ENCODE results near the gene PCDH10. TPM values are rescaled to one million over a fixed set of nuclear protein-coding genes. Genes with fewer than 3 reads are reported as not detected.

PCDH10 gene
- total RNA-seq, 1 donor from 2014 or later: 10.8 TPM

DNA sequence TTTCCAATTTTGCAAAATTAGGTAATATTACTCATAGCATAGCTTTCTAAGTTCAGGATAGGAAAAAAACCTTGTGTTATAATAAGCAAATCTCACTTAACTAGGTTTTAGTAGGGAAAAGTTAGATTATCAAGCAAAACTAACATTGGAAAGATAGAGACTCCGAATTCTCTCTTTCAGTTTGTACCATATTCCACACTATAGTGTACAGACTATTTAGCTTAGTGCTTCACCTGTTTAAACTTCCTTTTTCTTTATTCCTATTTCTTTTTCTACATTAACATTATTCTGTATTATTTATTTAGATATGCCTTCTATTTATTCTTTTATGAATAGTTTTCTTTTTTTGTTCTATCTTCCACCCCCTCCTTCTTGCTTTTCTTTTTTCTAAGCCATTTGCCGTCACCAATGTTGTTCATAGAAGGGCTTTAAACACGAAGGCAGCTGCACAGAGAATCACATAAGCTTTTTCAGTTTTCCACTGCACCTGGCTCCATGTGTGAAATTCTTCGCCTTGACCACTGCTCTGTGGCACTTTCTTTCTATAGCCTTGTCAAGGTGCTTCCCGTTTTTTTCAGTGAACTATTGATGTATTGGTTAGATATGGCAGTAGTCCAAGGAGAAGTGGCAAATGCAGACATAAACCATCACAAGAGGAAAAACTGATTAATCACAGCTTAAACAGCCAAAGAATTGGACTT is 8.5 kb downstream of the PCDH10 start:
- Mint-ChIP-seq H3K36me3 (ENCODE audit: low read depth, unreplicated experiment) (peaks cover 5% of the 10 kb centered on the region), H3K4me1 (ENCODE audit: unreplicated experiment) (peaks cover 5% of the 10 kb centered on the region), H3K9me3 (ENCODE audit: unreplicated experiment) (no peaks in the 10 kb centered on the region), H3K4me3 (ENCODE audit: unreplicated experiment) (no peak overlapping the region), H3K27ac (ENCODE audit: unreplicated experiment) (no peak overlapping the region), H3K27me3 (ENCODE audit: unreplicated experiment) (peaks cover 5% of the 10 kb centered on the region)
- no peak for DNase-seq (ENCODE audit: low spot score)
- TF ChIP-seq, protein P1, sequence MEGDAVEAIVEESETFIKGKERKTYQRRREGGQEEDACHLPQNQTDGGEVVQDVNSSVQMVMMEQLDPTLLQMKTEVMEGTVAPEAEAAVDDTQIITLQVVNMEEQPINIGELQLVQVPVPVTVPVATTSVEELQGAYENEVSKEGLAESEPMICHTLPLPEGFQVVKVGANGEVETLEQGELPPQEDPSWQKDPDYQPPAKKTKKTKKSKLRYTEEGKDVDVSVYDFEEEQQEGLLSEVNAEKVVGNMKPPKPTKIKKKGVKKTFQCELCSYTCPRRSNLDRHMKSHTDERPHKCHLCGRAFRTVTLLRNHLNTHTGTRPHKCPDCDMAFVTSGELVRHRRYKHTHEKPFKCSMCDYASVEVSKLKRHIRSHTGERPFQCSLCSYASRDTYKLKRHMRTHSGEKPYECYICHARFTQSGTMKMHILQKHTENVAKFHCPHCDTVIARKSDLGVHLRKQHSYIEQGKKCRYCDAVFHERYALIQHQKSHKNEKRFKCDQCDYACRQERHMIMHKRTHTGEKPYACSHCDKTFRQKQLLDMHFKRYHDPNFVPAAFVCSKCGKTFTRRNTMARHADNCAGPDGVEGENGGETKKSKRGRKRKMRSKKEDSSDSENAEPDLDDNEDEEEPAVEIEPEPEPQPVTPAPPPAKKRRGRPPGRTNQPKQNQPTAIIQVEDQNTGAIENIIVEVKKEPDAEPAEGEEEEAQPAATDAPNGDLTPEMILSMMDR (IDR thresholded peaks at IDR 0.05; ENCODE audit: unreplicated experiment): no peak

DNA sequence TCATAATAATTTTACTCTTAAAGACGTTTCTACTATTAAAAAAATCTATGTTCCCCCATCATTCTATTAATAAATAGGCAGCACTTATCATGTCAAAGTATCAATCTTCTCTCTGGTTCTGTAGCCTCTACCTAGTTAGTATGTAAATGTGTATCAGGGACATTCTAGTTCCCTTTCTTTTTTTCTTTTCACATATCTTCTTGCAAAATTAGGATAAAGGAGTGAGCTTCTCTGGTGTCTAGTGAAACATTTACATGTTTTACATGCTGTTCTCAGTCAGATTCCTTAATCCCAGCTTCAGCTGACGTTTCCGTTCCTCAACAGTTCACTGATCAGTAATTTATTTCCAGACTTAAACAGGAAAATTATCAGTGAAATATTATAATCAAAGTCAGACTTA is 11.8 kb downstream of the PCDH10 start:
- no peaks in the 10 kb centered on the region for H3K36me3 Mint-ChIP-seq (ENCODE audit: low read depth, unreplicated experiment)
- H3K9me3 Mint-ChIP-seq (ENCODE audit: unreplicated experiment): no peaks in the 10 kb centered on the region
- no peak overlapping the region for H3K27ac Mint-ChIP-seq (ENCODE audit: unreplicated experiment)
- H3K4me3 Mint-ChIP-seq (ENCODE audit: unreplicated experiment): no peak overlapping the region
- TF ChIP-seq, protein P1 (IDR thresholded peaks at IDR 0.05; ENCODE audit: unreplicated experiment): no peak
- H3K27me3 Mint-ChIP-seq (ENCODE audit: unreplicated experiment): no peaks in the 10 kb centered on the region
- no peak for DNase-seq (ENCODE audit: low spot score)
- no peaks in the 10 kb centered on the region for H3K4me1 Mint-ChIP-seq (ENCODE audit: unreplicated experiment)

DNA sequence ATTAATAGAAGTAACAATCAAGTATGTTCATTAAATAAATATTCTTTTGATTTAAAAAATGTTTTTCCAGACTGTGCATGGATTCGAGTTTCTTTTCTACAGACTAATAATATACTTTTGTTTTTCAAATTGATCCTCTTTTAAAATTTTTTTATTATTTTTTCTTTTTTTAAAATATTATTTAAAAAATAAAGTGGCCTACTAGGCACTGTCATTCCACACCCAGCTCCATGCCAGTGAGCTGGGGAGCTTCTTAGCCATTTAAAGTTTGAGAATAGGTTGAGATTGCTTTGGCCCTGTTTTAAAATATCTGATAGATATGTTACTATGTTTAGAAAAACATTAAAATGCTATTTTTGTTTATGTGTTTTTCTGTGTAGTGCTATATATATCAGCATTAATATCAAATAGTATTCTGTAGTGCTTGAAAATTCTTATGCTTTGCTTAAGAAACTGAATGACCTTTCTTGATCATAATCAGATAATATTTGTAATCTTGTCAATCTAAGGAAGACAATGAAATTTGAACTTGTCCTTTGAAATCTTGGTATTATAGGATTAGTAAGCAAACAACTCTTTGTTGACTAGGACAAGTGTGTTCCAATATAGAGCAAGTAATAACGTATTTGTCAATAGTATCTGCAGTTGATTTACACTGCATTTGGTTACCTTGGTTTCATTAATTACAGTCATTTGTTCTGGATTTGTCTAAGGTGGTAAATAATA is 12.6 kb downstream of the PCDH10 start:
- H3K27ac Mint-ChIP-seq (ENCODE audit: unreplicated experiment): no peak overlapping the region
- no peaks in the 10 kb centered on the region for H3K9me3 Mint-ChIP-seq (ENCODE audit: unreplicated experiment)
- no peaks in the 10 kb centered on the region for H3K27me3 Mint-ChIP-seq (ENCODE audit: unreplicated experiment)
- TF ChIP-seq, protein P1 (IDR thresholded peaks at IDR 0.05; ENCODE audit: unreplicated experiment): no peak
- H3K36me3 Mint-ChIP-seq (ENCODE audit: low read depth, unreplicated experiment): no peaks in the 10 kb centered on the region
- H3K4me1 Mint-ChIP-seq (ENCODE audit: unreplicated experiment): no peaks in the 10 kb centered on the region
- H3K4me3 Mint-ChIP-seq (ENCODE audit: unreplicated experiment): no peak overlapping the region
- DNase-seq (ENCODE audit: low spot score): no peak

DNA sequence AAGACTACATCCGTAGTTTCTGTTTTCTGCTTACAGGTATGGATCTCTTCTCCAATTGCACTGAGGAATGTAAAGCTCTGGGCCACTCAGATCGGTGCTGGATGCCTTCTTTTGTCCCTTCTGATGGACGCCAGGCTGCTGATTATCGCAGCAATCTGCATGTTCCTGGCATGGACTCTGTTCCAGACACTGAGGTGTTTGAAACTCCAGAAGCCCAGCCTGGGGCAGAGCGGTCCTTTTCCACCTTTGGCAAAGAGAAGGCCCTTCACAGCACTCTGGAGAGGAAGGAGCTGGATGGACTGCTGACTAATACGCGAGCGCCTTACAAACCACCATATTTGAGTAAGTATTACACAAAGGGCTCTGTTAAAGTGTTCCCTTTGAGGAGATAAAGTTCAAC is 13.8 kb downstream of the PCDH10 start:
- no peak overlapping the region for H3K4me3 Mint-ChIP-seq (ENCODE audit: unreplicated experiment)
- DNase-seq (ENCODE audit: low spot score): no peak
- TF ChIP-seq, protein P1 (IDR thresholded peaks at IDR 0.05; ENCODE audit: unreplicated experiment): no peak
- H3K36me3 Mint-ChIP-seq (ENCODE audit: low read depth, unreplicated experiment): no peaks in the 10 kb centered on the region
- H3K9me3 Mint-ChIP-seq (ENCODE audit: unreplicated experiment): no peaks in the 10 kb centered on the region
- no peaks in the 10 kb centered on the region for H3K27me3 Mint-ChIP-seq (ENCODE audit: unreplicated experiment)
- H3K27ac Mint-ChIP-seq (ENCODE audit: unreplicated experiment): no peak overlapping the region
- no peaks in the 10 kb centered on the region for H3K4me1 Mint-ChIP-seq (ENCODE audit: unreplicated experiment)

DNA sequence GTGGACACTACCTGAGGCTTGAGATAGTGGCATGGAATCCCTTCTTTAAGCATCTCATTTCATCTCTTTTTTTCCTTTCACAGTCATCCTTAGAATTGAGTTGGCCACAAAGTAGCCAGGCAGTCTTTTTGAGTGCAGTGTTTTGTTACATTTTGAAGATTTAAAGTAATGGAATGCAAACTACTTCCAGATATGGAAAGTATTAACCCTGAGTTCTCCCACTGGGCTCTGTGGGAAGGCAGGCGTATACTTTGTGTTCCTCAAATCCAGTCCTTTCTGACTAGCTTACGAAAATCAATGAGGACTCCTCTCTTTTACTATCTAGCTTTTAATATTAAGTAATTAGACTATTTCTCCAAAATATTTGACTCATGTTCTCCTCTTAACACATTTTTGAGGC is 29.9 kb downstream of the PCDH10 start:
- TF ChIP-seq, protein P1 (IDR thresholded peaks at IDR 0.05; ENCODE audit: unreplicated experiment): no peak
- no peaks in the 10 kb centered on the region for H3K27me3 Mint-ChIP-seq (ENCODE audit: unreplicated experiment)
- no peak overlapping the region for H3K4me3 Mint-ChIP-seq (ENCODE audit: unreplicated experiment)
- no peak for DNase-seq (ENCODE audit: low spot score)
- H3K27ac Mint-ChIP-seq (ENCODE audit: unreplicated experiment): no peak overlapping the region
- H3K9me3 Mint-ChIP-seq (ENCODE audit: unreplicated experiment): no peaks in the 10 kb centered on the region
- H3K36me3 Mint-ChIP-seq (ENCODE audit: low read depth, unreplicated experiment): no peaks in the 10 kb centered on the region
- no peaks in the 10 kb centered on the region for H3K4me1 Mint-ChIP-seq (ENCODE audit: unreplicated experiment)
